Lower leg skin (tissue), 4 donors: Measurements from ENCODE around the gene CAPS. TPM values are rescaled to one million over a fixed set of nuclear protein-coding genes. Genes with fewer than 3 reads are reported as not detected.

Source experiments
- DNase-seq, 2 donors: peaks; one replicate each; pipeline ENCODE4 v3.0.0-alpha.2; 2019; ENCODE audit warnings: low spot score in 2 of 2
- H3K4me3 ChIP-seq: fragments of 200-600 bp; sonication (generic); 2 replicates; pipeline ENCODE4 v1.5.1; 2017; ENCODE audit warnings: mild to moderate bottlenecking, low read depth; ENCODE audit not compliant: poor library complexity, severe bottlenecking
- POLR2A ChIP-seq, 2 donors: fragments of 450-650 bp; IDR thresholded peaks; one replicate each; pipeline ENCODE4 v1.6.1; 2016 to 2017; ENCODE audit warnings: antibody characterized with exemption in 2 of 2, mild to moderate bottlenecking in 1 of 2, moderate library complexity in 1 of 2
- WGBS, 2 donors: methylation state at CpG; one replicate each; pipeline ENCODE4 v1.1.5; 2018; 5-methylcytosine and 5-hydroxymethylcytosine counted together
- intact Hi-C: fragments of 100-400 bp; cut with DNase I; formaldehyde crosslinking; loops from one replicate; pipeline ENCODE4 v1.15.0; 2023; ENCODE audit warnings: low total_unique reads
- total RNA-seq, 4 donors: library from RNA; depleted of rRNA; stranded (reverse); fragments of >200 nt; gene quantifications; one replicate each; pipeline ENCODE4 v1.1.0, GENCODE V29; 2016
- TF ChIP-seq, protein P1 (sequence below), 3 donors: fragments of 450-650 bp; IDR thresholded peaks; one replicate each; pipeline ENCODE4 v1.5.1; 2016; ENCODE audit warnings: antibody characterized with exemption in 3 of 3, mild to moderate bottlenecking in 3 of 3, moderate library complexity in 2 of 3

CAPS gene
- total RNA-seq, 4 donors from 2014 or later, result 3.5 to 14.5 (median 11.5) TPM

GRCh38 chr19:5905114-5905778, 8.8 kb upstream of the CAPS start:
- intact Hi-C loops, result no loop called here
- TF ChIP-seq, protein P1, sequence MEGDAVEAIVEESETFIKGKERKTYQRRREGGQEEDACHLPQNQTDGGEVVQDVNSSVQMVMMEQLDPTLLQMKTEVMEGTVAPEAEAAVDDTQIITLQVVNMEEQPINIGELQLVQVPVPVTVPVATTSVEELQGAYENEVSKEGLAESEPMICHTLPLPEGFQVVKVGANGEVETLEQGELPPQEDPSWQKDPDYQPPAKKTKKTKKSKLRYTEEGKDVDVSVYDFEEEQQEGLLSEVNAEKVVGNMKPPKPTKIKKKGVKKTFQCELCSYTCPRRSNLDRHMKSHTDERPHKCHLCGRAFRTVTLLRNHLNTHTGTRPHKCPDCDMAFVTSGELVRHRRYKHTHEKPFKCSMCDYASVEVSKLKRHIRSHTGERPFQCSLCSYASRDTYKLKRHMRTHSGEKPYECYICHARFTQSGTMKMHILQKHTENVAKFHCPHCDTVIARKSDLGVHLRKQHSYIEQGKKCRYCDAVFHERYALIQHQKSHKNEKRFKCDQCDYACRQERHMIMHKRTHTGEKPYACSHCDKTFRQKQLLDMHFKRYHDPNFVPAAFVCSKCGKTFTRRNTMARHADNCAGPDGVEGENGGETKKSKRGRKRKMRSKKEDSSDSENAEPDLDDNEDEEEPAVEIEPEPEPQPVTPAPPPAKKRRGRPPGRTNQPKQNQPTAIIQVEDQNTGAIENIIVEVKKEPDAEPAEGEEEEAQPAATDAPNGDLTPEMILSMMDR (IDR thresholded peaks at IDR 0.05), result no peak
- DNase-seq, result no peak
- H3K4me3 ChIP-seq, result peak overlapping the region; percentile 91
- WGBS, 2 donors, result 44 to 48% methylated on average over 31 of the region's 31 CpGs

- TF ChIP-seq POLR2A (IDR thresholded peaks at IDR 0.05), result no peak
- TF ChIP-seq, protein P1 (IDR thresholded peaks at IDR 0.05), result no peak
- no peak overlapping the region for H3K4me3 ChIP-seq
- intact Hi-C loops, result no loop called here
- 57 to 86% methylated on average over 5 of the region's 5 CpGs for WGBS, 2 donors
- DNase-seq, result no peak
These were observed 6.8 kb upstream of the CAPS start for GRCh38 chr19:5907241-5907640.

- no peak overlapping the region for H3K4me3 ChIP-seq
- intact Hi-C loops, result no loop called here
- TF ChIP-seq POLR2A (IDR thresholded peaks at IDR 0.05), result no peak
- TF ChIP-seq, protein P1 (IDR thresholded peaks at IDR 0.05), result no peak
- DNase-seq, result no peak
- 73 to 81% methylated on average over 13 to 14 of the region's 14 CpGs for WGBS, 2 donors
These were observed 5.1 kb upstream of the CAPS start for GRCh38 chr19:5908773-5909442.

DNA sequence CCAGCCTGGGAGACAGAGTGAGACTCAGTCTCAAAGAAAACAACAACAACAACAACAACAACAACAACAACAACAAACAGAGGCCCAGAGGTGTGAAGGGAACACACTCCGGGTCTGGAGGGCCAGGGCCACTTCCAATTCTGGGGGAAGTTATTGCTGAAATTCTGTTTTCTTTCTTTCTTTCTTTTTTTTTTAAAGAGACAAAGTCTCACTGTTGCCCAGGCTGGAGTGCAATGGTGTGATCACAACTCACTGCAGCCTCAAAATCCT, 3.5 kb upstream of the CAPS start:
- DNase-seq, result no peak
- WGBS, 2 donors, result 54 to 73% methylated on average over 1 of the region's 1 CpG
- no peak overlapping the region for H3K4me3 ChIP-seq
- intact Hi-C loops, result no loop called here
- TF ChIP-seq POLR2A (IDR thresholded peaks at IDR 0.05), result no peak
- TF ChIP-seq, protein P1 (IDR thresholded peaks at IDR 0.05), result no peak

GRCh38 chr19:5911366-5911765, 2.7 kb upstream of the CAPS start:
- TF ChIP-seq POLR2A (IDR thresholded peaks at IDR 0.05), result no peak
- TF ChIP-seq, protein P1 (IDR thresholded peaks at IDR 0.05), result no peak

DNA sequence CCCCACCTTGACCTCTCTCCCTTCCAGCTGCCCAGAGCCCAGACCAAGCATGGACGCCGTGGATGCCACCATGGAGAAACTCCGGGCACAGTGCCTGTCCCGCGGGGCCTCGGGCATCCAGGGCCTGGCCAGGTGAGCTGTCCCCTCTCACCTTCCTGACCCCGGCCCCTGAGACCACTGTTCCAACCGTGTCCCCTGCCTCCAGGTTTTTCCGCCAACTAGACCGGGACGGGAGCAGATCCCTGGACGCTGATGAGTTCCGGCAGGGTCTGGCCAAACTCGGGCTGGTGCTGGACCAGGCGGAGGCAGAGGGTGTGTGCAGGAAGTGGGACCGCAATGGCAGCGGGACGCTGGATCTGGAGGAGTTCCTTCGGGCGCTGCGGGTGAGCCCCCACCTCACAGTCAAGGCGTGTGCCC, 312 bp downstream of the CAPS start:
- no peak for TF ChIP-seq POLR2A (IDR thresholded peaks at IDR 0.05)
- TF ChIP-seq, protein P1 (IDR thresholded peaks at IDR 0.05), result no peak
- intact Hi-C loops, result no loop called here
- no peak overlapping the region for H3K4me3 ChIP-seq
- DNase-seq, result no peak
- 39 to 56% methylated on average over 18 to 22 of the region's 22 CpGs for WGBS, 2 donors

More at GRCh38 chr19:5911366-5911765, 2.7 kb upstream of the CAPS start:
- DNase-seq, result no peak
- no peak overlapping the region for H3K4me3 ChIP-seq
- WGBS, 2 donors, result 73 to 76% methylated on average over 1 of the region's 1 CpG
- intact Hi-C loops, result no loop called here
